ENCODE measurements around the gene MRPS33. TPM values are rescaled to one million over a fixed set of nuclear protein-coding genes. Genes with fewer than 3 reads are reported as not detected.

MRPS33 gene
- total RNA-seq, 4 donors from 2014 or later: 23.4 to 60.1 (median 40.8) TPM

DNA sequence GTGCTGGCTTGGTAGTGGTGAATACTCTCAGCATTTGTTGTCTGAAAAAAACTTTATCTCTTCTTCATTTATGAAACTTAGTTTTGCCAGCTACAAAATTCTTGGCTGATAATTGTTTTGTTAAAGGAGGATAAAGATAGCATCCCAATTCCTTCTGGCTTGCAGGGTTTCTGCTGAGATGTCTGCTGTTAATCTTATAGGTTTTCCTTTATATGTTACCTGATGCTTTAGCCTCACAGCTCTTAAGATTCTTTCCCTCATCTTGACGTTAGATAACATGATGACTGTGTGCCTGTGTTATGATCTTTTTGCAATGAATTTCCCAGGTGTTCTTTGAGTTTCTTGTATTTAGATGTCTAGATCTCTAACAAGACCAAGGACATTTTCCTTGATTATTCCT, 9.9 kb upstream of the MRPS33 start:
- Histone ChIP-seq H3K4me1 (no peaks in the 10 kb centered on the region), H3K36me3 (no peaks in the 10 kb centered on the region), H3K27me3 (peaks cover 0 to 6% (median 0%) of the 10 kb centered on the region in 3 donors), H3K27ac (no peak overlapping the region), H3K9me3 (peaks cover 0 to 5% (median 0%) of the 10 kb centered on the region in 3 donors), H3K4me3 (no peak overlapping the region)
- intact Hi-C loops (cut with DNase I; ENCODE audit: low total_unique reads) (no loop called here), in situ Hi-C loops (cut with MboI; ENCODE audit: low sequenced_read_pairs in 4 of 4) (loop anchor here (25.0 kb wide), 5 partner anchors 337 to 713 kb away; partner anchors contain the start of genes NDUFB2 (in 3 of the 4), MKRN1 (in 1 of the 4) and SSBP1 (in 1 of the 4))
- no peak for ATAC-seq
- DNase-seq: no peak
- TF ChIP-seq, protein P1, sequence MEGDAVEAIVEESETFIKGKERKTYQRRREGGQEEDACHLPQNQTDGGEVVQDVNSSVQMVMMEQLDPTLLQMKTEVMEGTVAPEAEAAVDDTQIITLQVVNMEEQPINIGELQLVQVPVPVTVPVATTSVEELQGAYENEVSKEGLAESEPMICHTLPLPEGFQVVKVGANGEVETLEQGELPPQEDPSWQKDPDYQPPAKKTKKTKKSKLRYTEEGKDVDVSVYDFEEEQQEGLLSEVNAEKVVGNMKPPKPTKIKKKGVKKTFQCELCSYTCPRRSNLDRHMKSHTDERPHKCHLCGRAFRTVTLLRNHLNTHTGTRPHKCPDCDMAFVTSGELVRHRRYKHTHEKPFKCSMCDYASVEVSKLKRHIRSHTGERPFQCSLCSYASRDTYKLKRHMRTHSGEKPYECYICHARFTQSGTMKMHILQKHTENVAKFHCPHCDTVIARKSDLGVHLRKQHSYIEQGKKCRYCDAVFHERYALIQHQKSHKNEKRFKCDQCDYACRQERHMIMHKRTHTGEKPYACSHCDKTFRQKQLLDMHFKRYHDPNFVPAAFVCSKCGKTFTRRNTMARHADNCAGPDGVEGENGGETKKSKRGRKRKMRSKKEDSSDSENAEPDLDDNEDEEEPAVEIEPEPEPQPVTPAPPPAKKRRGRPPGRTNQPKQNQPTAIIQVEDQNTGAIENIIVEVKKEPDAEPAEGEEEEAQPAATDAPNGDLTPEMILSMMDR (IDR thresholded peaks at IDR 0.05 in 4 of 5, conservative IDR thresholded peaks at IDR 0.05 in 1 of 5): no peak
- no peak for TF ChIP-seq POLR2A (IDR thresholded peaks at IDR 0.05)

DNA sequence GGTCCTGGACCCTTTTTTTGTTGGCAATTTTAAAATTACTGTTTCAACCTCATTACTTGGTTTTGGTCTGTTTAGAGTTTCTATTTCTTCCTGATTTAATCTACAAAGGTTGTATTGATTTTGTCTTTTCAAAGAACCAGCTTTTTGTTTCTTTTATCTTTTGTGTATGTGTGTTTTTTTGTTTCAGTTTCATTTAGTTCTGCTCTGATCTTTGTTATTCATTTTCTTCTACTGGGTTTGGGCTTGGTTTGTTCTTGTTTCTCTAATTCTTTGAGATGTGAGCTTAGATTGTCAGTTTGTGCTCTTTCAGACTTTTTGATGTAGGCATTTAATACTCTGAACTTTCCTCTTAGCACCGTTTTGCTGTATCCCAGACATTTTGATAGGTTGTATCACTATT, 8.5 kb upstream of the MRPS33 start:
- ATAC-seq (no peak), DNase-seq (no peak)
- Histone ChIP-seq H3K27ac (no peak overlapping the region), H3K27me3 (peaks cover 0 to 6% (median 0%) of the 10 kb centered on the region in 3 donors), H3K9me3 (peaks cover 0 to 5% (median 0%) of the 10 kb centered on the region in 3 donors), H3K36me3 (no peaks in the 10 kb centered on the region), H3K4me3 (no peak overlapping the region), H3K4me1 (no peaks in the 10 kb centered on the region)
- TF ChIP-seq POLR2A (IDR thresholded peaks at IDR 0.05): no peak
- TF ChIP-seq, protein P1 (IDR thresholded peaks at IDR 0.05 in 4 of 5, conservative IDR thresholded peaks at IDR 0.05 in 1 of 5): no peak
- in situ Hi-C loops (cut with MboI; ENCODE audit: low sequenced_read_pairs in 4 of 4) (loop anchor here (25.0 kb wide), 5 partner anchors 336 to 714 kb away; partner anchors contain the start of genes NDUFB2 (in 3 of the 4), MKRN1 (in 1 of the 4) and SSBP1 (in 1 of the 4)), intact Hi-C loops (cut with DNase I; ENCODE audit: low total_unique reads) (no loop called here)

DNA sequence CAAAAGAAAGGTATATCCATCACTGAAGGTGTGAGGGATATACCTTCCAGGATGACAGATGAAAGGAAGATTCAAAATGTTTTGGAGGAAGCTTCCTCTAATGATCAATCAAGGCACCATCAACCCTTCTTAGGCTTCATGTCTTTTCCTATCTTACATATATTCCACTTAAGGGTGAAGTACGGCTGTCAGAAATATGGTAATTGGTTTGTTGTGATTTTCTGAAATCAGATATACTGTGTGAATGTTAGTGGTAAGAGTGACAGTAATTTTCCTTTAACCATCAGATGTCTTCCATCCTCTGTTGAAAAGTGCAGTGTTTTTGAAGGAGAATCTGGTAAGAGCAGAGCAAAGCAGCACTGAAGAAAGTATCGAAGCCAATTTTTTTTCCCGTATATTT, 2.8 kb upstream of the MRPS33 start:
- no peak overlapping the region for H3K4me3 ChIP-seq
- TF ChIP-seq POLR2A (IDR thresholded peaks at IDR 0.05): no peak
- TF ChIP-seq, protein P1 (IDR thresholded peaks at IDR 0.05 in 4 of 5, conservative IDR thresholded peaks at IDR 0.05 in 1 of 5): no peak
- H3K27ac ChIP-seq: no peak overlapping the region
- no peak for DNase-seq
- H3K27me3 ChIP-seq: peaks cover 0 to 8% (median 0%) of the 10 kb centered on the region in 3 donors
- in situ Hi-C loops (cut with MboI; ENCODE audit: low sequenced_read_pairs in 4 of 4): loop anchor here (25.0 kb wide), 5 partner anchors 330 to 720 kb away; partner anchors contain the start of genes NDUFB2 (in 3 of the 4), MKRN1 (in 1 of the 4) and SSBP1 (in 1 of the 4)
- intact Hi-C loops (cut with DNase I; ENCODE audit: low total_unique reads): no loop called here
- no peak for ATAC-seq
- H3K9me3 ChIP-seq: no peaks in the 10 kb centered on the region
- H3K4me1 ChIP-seq: peaks cover 14% of the 10 kb centered on the region in 2 donors
- H3K36me3 ChIP-seq: no peaks in the 10 kb centered on the region

DNA sequence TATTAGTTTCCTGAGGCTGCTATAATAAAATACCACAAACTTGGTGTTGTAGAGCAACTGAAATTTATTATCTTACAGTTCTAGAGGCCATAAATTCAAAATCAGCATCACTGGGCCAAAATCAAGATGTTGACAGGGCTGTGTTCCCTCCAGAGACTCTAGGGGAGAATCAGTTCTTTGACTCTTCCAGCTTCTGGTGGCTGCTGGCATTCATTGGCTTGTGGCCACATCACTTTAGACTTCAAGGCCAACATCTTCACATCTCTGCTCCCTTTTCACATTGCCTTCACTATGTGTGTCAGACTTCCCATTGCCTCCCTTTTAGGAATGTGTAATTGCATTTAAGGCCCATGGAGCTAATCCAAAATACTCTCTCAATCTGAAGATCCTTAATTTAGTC, 1.6 kb upstream of the MRPS33 start:
- in situ Hi-C loops (cut with MboI; ENCODE audit: low sequenced_read_pairs in 4 of 4) (loop anchor here (25.0 kb wide), 5 partner anchors 329 to 721 kb away; partner anchors contain the start of genes NDUFB2 (in 3 of the 4), MKRN1 (in 1 of the 4) and SSBP1 (in 1 of the 4)), intact Hi-C loops (cut with DNase I; ENCODE audit: low total_unique reads) (no loop called here)
- DNase-seq (no peak), ATAC-seq (no peak)
- H3K27ac ChIP-seq: no peak overlapping the region
- no peaks in the 10 kb centered on the region for H3K9me3 ChIP-seq
- TF ChIP-seq POLR2A (IDR thresholded peaks at IDR 0.05): no peak
- TF ChIP-seq, protein P1 (IDR thresholded peaks at IDR 0.05 in 4 of 5, conservative IDR thresholded peaks at IDR 0.05 in 1 of 5): no peak
- no peaks in the 10 kb centered on the region for H3K36me3 ChIP-seq
- H3K4me3 ChIP-seq: no peak overlapping the region
- H3K4me1 ChIP-seq: peaks cover 14 to 18% of the 10 kb centered on the region in 2 donors
- H3K27me3 ChIP-seq: peaks cover 0 to 4% (median 0%) of the 10 kb centered on the region in 3 donors
